Thoracic aorta (tissue), 2 donors: ENCODE results near the gene IFI35. TPM values are rescaled to one million over a fixed set of nuclear protein-coding genes. Genes with fewer than 3 reads are reported as not detected.
"Not testable (repeated sequence)": the region's sequence is repeated elsewhere in the genome, so short reads cannot be mapped to it uniquely, and the experiment has no call there.

Source experiments
- ATAC-seq: fragments of 150-250 bp; one replicate; pipeline ENCODE4 v1.8.0; 2017; ENCODE audit warnings: low read depth; ENCODE audit not compliant: insufficient number of reproducible peaks, low FRiP score
- DNase-seq: peaks from one replicate; pipeline ENCODE4 v3.0.0-alpha.2; 2020; ENCODE audit warnings: low spot score
- H3K27ac ChIP-seq, 2 donors: fragments of 200-600 bp; sonication (generic); 1 replicate in 1 of 2; 2 replicates in 1 of 2; pipeline ENCODE4 v1.5.1; 2016; ENCODE audit warnings: mild to moderate bottlenecking in 2 of 2, moderate library complexity in 2 of 2
- H3K27me3 ChIP-seq: fragments of 200-600 bp; sonication (generic); replicated peaks from 2 replicates; pipeline ENCODE4 v1.6.0; 2016; ENCODE audit warnings: mild to moderate bottlenecking; ENCODE audit not compliant: insufficient read depth
- H3K36me3 ChIP-seq: fragments of 200-600 bp; sonication (generic); one replicate; pipeline ENCODE4 v1.5.1; 2016
- H3K4me1 ChIP-seq, 2 donors: fragments of 200-600 bp; sonication (generic); 1 replicate in 1 of 2; 2 replicates in 1 of 2; pipeline versions ENCODE4 v1.5.1 to v1.6.0; 2016; ENCODE audit warnings: low read depth in 2 of 2, mild to moderate bottlenecking in 1 of 2; ENCODE audit not compliant: control insufficient read depth in 1 of 2
- H3K4me3 ChIP-seq: fragments of 200-600 bp; sonication (generic); 2 replicates; pipeline ENCODE4 v1.5.1; 2016; ENCODE audit warnings: mild to moderate bottlenecking
- H3K9me3 ChIP-seq: fragments of 200-600 bp; sonication (generic); 2 replicates; pipeline ENCODE4 v1.5.1; 2016
- CTCF ChIP-seq: fragments of 200-600 bp; sonication (generic); IDR thresholded peaks from one replicate; pipeline ENCODE4 v1.5.1; 2019; ENCODE audit warnings: antibody characterized with exemption
- total RNA-seq, 2 donors: library from RNA; depleted of rRNA; stranded (reverse); fragments of >200 nt; gene quantifications; one replicate each; pipeline versions ENCODE4 v1.1.0 to v1.2.3, GENCODE V29; 2016

The IFI35 gene
- total RNA-seq, 2 donors from 2014 or later = 34.4 to 34.8 TPM

GRCh38 chr17:42991471-42991870, 15.1 kb upstream of the IFI35 start:
- Histone ChIP-seq H3K27me3 (no peaks in the 10 kb centered on the region), H3K9me3 (no peaks in the 10 kb centered on the region), H3K4me1 (no peaks in the 10 kb centered on the region), H3K27ac (no peak overlapping the region), H3K36me3 (peaks cover 32% of the 10 kb centered on the region), H3K4me3 (no peak overlapping the region)
- ATAC-seq (no peak), DNase-seq (no peak)
- no peak for TF ChIP-seq CTCF

GRCh38 chr17:42992872-42993271, 13.7 kb upstream of the IFI35 start:
- TF ChIP-seq CTCF = no peak
- Histone ChIP-seq H3K27ac (no peak overlapping the region), H3K4me3 (no peak overlapping the region), H3K9me3 (no peaks in the 10 kb centered on the region), H3K36me3 (peaks cover 30% of the 10 kb centered on the region), H3K4me1 (peaks cover 5 to 7% of the 10 kb centered on the region in 2 donors), H3K27me3 (no peaks in the 10 kb centered on the region)
- no peak for DNase-seq
- ATAC-seq = no peak

- H3K27ac ChIP-seq, ATAC-seq, H3K27me3 ChIP-seq, H3K4me3 ChIP-seq, DNase-seq, H3K9me3 ChIP-seq, H3K4me1 ChIP-seq: not testable (repeated sequence)
- H3K36me3 ChIP-seq = peaks cover 26% of the 10 kb centered on the region
Measured at GRCh38 chr17:42993913-42994312, 12.7 kb upstream of the IFI35 start.

- TF ChIP-seq CTCF = no peak
- Histone ChIP-seq H3K36me3 (peaks cover 21% of the 10 kb centered on the region), H3K27ac (peak overlapping the region; percentile 47 to 91), H3K27me3 (no peaks in the 10 kb centered on the region), H3K9me3 (no peaks in the 10 kb centered on the region), H3K4me1 (peaks cover 14 to 20% of the 10 kb centered on the region in 2 donors), H3K4me3 (peak overlapping the region; percentile 90)
- no peak for DNase-seq
- no peak for ATAC-seq
Measured at GRCh38 chr17:42997390-42997983, 9.1 kb upstream of the IFI35 start.

- H3K4me3 ChIP-seq = peak within 1 kb of the TSS; percentile 90
- DNase-seq (peak; percentile 95), ATAC-seq (peak; percentile 94)
- peak within 1 kb of the TSS; percentile 91 to 94 for H3K27ac ChIP-seq
- H3K27me3 ChIP-seq = no peaks in the 10 kb centered on the region
- peaks cover 27% of the 10 kb centered on the region for H3K36me3 ChIP-seq
- H3K4me1 ChIP-seq = peaks cover 14 to 21% of the 10 kb centered on the region in 2 donors
- TF ChIP-seq CTCF = peak; percentile 92
- no peaks in the 10 kb centered on the region for H3K9me3 ChIP-seq
Measured at GRCh38 chr17:42997984-42998938, 8.3 kb upstream of the IFI35 start, which contains the start of gene RPL27. Gene RPL27, plus strand, starts transcription at chr17:42998419. Its CDS starts 332 bp downstream, at chr17:42998751.
